HG02884 (cell line): ENCODE results near the gene ZIC3.

Experiments
- ATAC-seq: cut with Tn5 transposase; IDR thresholded peaks from one replicate; pipeline ENCODE4 v1.9.1; 2021; ENCODE audit warnings: mild to moderate bottlenecking, moderate library complexity; ENCODE audit not compliant: unreplicated experiment

Gene ZIC3

DNA sequence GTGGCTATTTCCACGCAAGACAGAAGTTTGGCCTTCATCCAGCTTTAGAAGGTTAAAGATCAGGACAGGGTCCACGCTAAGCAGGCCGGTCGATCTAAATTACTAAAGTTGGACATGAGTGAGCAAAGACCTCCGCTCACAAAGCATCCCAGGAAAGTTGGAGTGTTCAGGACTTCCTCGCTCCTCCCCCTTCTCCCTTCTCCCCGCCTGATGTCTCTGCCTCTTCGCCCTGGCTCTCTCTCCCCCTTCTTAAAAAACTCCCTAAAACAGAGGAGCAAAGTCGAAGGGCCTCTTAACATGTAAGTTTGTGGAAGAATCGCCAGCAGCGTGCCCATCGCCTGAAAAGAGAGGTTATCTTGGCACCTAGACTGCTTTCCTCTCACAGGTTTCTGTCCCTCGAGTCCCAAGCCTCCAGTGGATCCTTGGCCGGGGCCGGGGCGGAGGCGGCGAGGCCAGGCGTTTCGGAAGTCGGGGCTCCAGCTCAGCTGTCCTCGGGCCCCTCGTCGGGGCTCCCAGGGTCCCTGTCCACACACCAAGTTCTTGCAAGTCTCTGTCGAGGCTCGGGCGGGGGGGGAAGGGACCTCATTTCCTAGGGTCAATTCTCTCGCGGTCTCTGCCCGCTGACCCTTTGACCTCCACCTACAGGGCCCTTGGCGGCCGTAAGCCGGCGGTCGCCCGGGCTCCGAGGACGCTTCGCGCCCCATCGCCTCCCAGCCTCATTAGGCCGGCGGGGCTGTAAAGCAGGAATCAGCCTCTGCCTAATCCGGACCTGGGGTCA, 7.6 kb downstream of the ZIC3 start:
- no peak for ATAC-seq

GRCh38 chrX:137574102-137574783, 8.3 kb downstream of the ZIC3 start:
- ATAC-seq: no peak

DNA sequence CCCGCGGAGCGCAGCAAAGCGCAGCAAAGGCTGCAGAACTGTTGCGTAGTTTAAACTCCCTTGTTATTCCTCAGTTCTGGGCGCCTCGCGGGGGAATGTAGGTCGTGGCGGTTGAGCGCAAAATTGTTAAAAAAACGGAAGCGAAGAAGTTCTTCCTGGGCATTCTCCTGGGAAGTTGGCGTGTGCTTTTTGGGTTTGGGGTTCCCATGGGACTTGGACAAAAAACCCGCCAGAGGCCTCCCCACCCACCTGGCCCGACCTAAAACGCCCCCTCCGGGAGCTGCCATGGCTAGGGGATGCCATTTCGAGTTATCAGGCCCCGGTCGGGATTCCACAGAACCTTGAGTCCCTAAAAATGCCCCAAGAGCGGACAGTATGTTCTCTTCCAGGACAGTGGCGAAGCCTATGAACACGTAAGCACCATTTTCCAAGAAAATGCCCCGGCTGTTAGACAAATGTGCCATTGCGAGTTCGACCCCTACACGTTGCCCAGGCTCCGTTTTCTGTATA, 8.9 kb downstream of the ZIC3 start:
- no peak for ATAC-seq

- no peak for ATAC-seq
Observed at GRCh38 chrX:137575596-137576255, 9.8 kb downstream of the ZIC3 start.

DNA sequence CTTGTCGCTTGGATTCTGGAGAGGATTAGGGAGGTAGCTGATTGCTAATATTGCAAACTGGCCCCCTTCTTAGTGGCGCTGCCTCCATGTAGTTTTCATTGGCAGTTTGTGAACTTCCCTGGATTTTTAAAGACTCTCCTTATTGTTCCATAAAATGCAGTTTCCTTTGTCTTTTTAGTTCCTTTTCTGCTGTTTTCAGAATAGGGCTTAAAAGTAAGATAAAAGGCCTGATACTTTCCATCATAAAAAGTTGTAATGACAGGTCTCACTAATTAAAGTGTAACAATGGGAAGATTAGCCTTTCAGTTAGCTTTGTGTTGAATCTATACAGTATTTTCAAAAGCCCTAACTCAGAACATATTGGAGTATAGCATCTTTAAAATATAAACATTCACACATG, 21.2 kb downstream of the ZIC3 start:
- no peak for ATAC-seq

DNA sequence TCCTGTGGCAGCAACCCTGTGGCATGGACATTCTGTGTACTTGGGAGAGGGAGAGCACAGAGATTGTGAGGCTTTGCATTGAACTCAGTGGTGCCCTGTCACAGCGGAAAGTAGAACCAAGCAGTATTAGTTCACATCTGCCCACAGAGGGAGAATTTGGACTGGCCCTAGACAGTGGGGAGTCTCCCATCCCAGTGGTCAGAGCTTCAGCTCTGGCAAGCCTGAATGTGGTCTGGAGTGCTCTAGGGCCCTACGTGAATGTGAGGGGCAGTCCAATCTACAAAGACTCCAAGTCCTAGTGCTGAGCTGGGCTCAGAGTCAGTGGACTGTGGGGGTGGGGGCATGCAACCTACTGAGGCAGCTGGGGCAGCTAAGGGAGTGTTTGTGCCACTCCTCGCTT, 34.8 kb downstream of the ZIC3 start:
- ATAC-seq: no peak
